K562 (cell line): ENCODE results near the gene KCNE2. TPM values are rescaled to one million over a fixed set of nuclear protein-coding genes. Genes with fewer than 3 reads are reported as not detected.

ENCODE experiments used
- ATAC-seq: fragments of 200-7000 bp; cut with Tn5 transposase; 3 replicates; pipeline ENCODE4 v1.9.1; 2020; ENCODE audit warnings: moderate library complexity
- Bru-seq: library from RNA; stranded (reverse); fragments of 400-500 nt; gene quantifications from one replicate; lab custom pipeline; 2021; lab: Mats Ljungman, UMichigan
- BruChase-seq, 2 experiments: library from RNA; stranded (reverse); fragments of 400-500 nt; gene quantifications; one replicate each; lab custom pipeline; 2021; lab: Mats Ljungman, UMichigan
- BruUV-seq: library from RNA; stranded (reverse); fragments of 400-500 nt; replicated peaks from 2 replicates; lab custom pipeline; 2021; lab: Mats Ljungman, UMichigan
- CTCF ChIA-PET: fragments of 300-600 bp; formaldehyde crosslinking; extraction: SDS; loops from one replicate; lab custom pipeline; 2021; ENCODE audit warnings: low intra/inter-chr PET ratio; lab: Yijun Ruan, JAX
- POLR2A ChIA-PET: fragments of 300-600, 350-650 bp; sonication (Branson Sonifier 250); formaldehyde crosslinking; extraction: SDS; loops from one replicate; lab custom pipeline; 2021; ENCODE audit warnings: antibody characterized with exemption, inconsistent platforms; lab: Yijun Ruan, JAX
- DNase-seq, 4 experiments: peaks; one replicate each; pipeline versions ENCODE4 v3.0.0 to v3.0.0-alpha.2; 2011 to 2018; ENCODE audit warnings: low spot score in 3 of 4, mixed read lengths in 3 of 4; ENCODE audit errors: extremely low read depth in 1 of 4
- FAIRE-seq: peaks from 2 replicates; lab custom pipeline; 2011; peaks lifted over from hg19 to GRCh38; lab: Jason Lieb, UNC
- H2AFZ ChIP-seq: 2 replicates; pipeline ENCODE4 v1.6.0; 2011; ENCODE audit warnings: low read depth, low read length, control low read depth, inconsistent platforms
- H3K27ac ChIP-seq: fragments of 200-600 bp; 3 replicates; pipeline ENCODE4 v1.8.0; 2011; ENCODE audit warnings: low read depth, mild to moderate bottlenecking, control low read depth, inconsistent platforms, low read length, moderate library complexity, mixed read lengths; ENCODE audit errors: extremely low read depth
- H3K27me3 ChIP-seq, 2 experiments: fragments of 300-600 bp in 1 of 2; 2 replicates in 1 of 2; 3 replicates in 1 of 2; pipeline versions ENCODE4 v1.6.0 to v1.8.0; 2011; ENCODE audit warnings: inconsistent platforms in 2 of 2, low read length in 2 of 2, mild to moderate bottlenecking in 1 of 2, mixed read lengths in 1 of 2, moderate library complexity in 1 of 2; ENCODE audit not compliant: control insufficient read depth in 2 of 2, insufficient read depth in 2 of 2
- H3K36me3 ChIP-seq: fragments of 300-600 bp; 3 replicates; pipeline ENCODE4 v1.8.0; 2011; ENCODE audit warnings: mild to moderate bottlenecking, low read length, inconsistent platforms; ENCODE audit not compliant: control insufficient read depth, insufficient read depth
- H3K4me1 ChIP-seq, 2 experiments: fragments of 200-600 bp in 1 of 2; replicated peaks in 1 of 2; 2 replicates in 1 of 2; 3 replicates in 1 of 2; pipeline versions ENCODE4 v1.5.1 to v1.8.0; 2011; ENCODE audit warnings: inconsistent platforms in 2 of 2, low read length in 2 of 2, mild to moderate bottlenecking in 1 of 2, mixed read lengths in 1 of 2, moderate library complexity in 1 of 2; ENCODE audit not compliant: control insufficient read depth in 2 of 2, insufficient read depth in 2 of 2
- H3K4me2 ChIP-seq: 2 replicates; pipeline ENCODE4 v1.6.1; 2011; ENCODE audit warnings: low read length, control low read depth, inconsistent platforms, mixed read lengths; ENCODE audit not compliant: insufficient read depth
- H3K4me3 ChIP-seq: fragments of 200-600 bp; sonication (generic), shearing (Covaris generic); 2 replicates; pipeline ENCODE4 v1.5.1; 2016; ENCODE audit warnings: control low read depth, inconsistent platforms
- H3K79me2 ChIP-seq: fragments of 200-600 bp; 3 replicates; pipeline ENCODE4 v1.8.0; 2011; ENCODE audit warnings: low read length, inconsistent platforms; ENCODE audit not compliant: control insufficient read depth, insufficient read depth
- H3K9ac ChIP-seq, 2 experiments: 2 replicates each; pipeline versions ENCODE4 v1.6.0 to v1.6.1; 2011; ENCODE audit warnings: low read depth in 2 of 2, low read length in 2 of 2, control low read depth in 1 of 2, inconsistent platforms in 1 of 2, mild to moderate bottlenecking in 1 of 2, mixed read lengths in 1 of 2; ENCODE audit not compliant: insufficient read depth in 1 of 2
- H3K9me1 ChIP-seq: one replicate; pipeline ENCODE4 v1.6.0; 2011; ENCODE audit warnings: inconsistent platforms, mild to moderate bottlenecking, low read length, moderate library complexity; ENCODE audit not compliant: control insufficient read depth, insufficient read depth
- H3K9me3 ChIP-seq: replicated peaks from 2 replicates; pipeline ENCODE4 v1.5.1; 2011; ENCODE audit warnings: low read depth, low read length, inconsistent platforms; ENCODE audit not compliant: control insufficient read depth, insufficient read depth
- H4K20me1 ChIP-seq: replicated peaks from 2 replicates; pipeline ENCODE4 v1.6.1; 2011; ENCODE audit warnings: low read length, inconsistent platforms, mixed read lengths; ENCODE audit not compliant: control insufficient read depth, insufficient read depth
- HINFP ChIP-seq: fragments of 450-650 bp; conservative IDR thresholded peaks from 2 replicates; pipeline ENCODE4 v1.6.1; 2016; ENCODE audit warnings: missing genetic modification characterization, low read depth, mild to moderate bottlenecking, control low read depth, missing compliant biosample characterization
- WGBS: fragments of 100-300 bp; shearing (Covaris generic); methylation state at CpG from one replicate; pipeline ENCODE4 v1.1.6; 2016; ENCODE audit warnings: low coverage, mixed read lengths; ENCODE audit not compliant: insufficient coverage; ENCODE audit errors: missing lambda C conversion rate; 5-methylcytosine and 5-hydroxymethylcytosine counted together
- in situ Hi-C: fragments of 300-500 bp; cut with MboI; formaldehyde crosslinking; loops from 4 replicates; pipeline ENCODE4 v1.15.0; 2018; ENCODE audit warnings: inconsistent platforms, mixed read lengths
- intact Hi-C: fragments of 100-400 bp; cut with micrococcal nuclease; formaldehyde crosslinking; loops from 2 replicates; pipeline ENCODE4 v1.14.2; 2022
- long read RNA-seq, 3 experiments: library from polyadenylated mRNA in 2 of 3; library from RNA in 1 of 3; unstranded in 2 of 3; stranded (forward) in 1 of 3; transcript quantifications; one replicate each; pipeline ENCODE4 v2.0.0, GENCODE V29; 2019 to 2022
- polyA minus RNA-seq, 3 experiments: library from RNA; depleted of rRNA, polyadenylated mRNA; stranded (reverse); fragments of >200 nt; gene quantifications; 2 replicates each; pipeline ENCODE4 v1.2.3, GENCODE V29; 2011
- polyA plus RNA-seq, 8 experiments: library from polyadenylated mRNA; depleted of rRNA in 4 of 8; stranded (reverse) in 5 of 8; unstranded in 3 of 8; fragments of >200 nt; fragmentation: Nextera tagmentation in 2 of 8; fragmentation: Illumina TruSeq in 1 of 8; extraction: Ambion mirVana in 2 of 8; extraction: Trizol in 1 of 8; gene quantifications; 2 replicates each; pipeline versions ENCODE4 v1.2.1 to v1.2.3, GENCODE V29; 2011 to 2014; ENCODE audit warnings: inconsistent platforms in 1 of 8, missing spikeins in 1 of 8
- total RNA-seq, 7 experiments: library from RNA; depleted of rRNA in 6 of 7; stranded (reverse); fragments of >200 nt in 6 of 7; fragmentation: Illumina TruSeq in 2 of 7; extraction: Trizol in 2 of 7; gene quantifications; 2 replicates each; pipeline versions ENCODE4 v1.2.1 to v1.2.3, GENCODE V29; 2011 to 2021; ENCODE audit warnings: low replicate concordance in 1 of 7

Gene KCNE2
- not detected in 2 replicates for total RNA-seq (2011; cell fraction: chromatin; rRNA removed; ENCODE audit: low replicate concordance)
- total RNA-seq (2011; cell fraction: nucleolus; rRNA removed), result not detected in 2 replicates
- not detected in 2 replicates for total RNA-seq (2011; cell fraction: nucleoplasm; rRNA removed)
- total RNA-seq (2014; rRNA removed) (not detected in 2 replicates), total RNA-seq (2014; rRNA removed; fragmentation: Illumina TruSeq; extraction: Trizol) (not detected in 2 replicates), total RNA-seq (2015; rRNA removed; fragmentation: Illumina TruSeq; extraction: Trizol) (not detected in 2 replicates), total RNA-seq (2021) (not detected in 2 replicates), polyA plus RNA-seq (2011; rRNA removed) (not detected in 2 replicates), polyA plus RNA-seq (2014; fragmentation: Illumina TruSeq; extraction: Trizol) (not detected in 2 replicates), polyA plus RNA-seq (2014; fragmentation: Nextera tagmentation; extraction: Ambion mirVana) (not detected), polyA plus RNA-seq (2014; rRNA removed) (not detected in 2 replicates), polyA minus RNA-seq (2011; rRNA and poly(A)+ RNA removed) (not detected in 2 replicates), Bru-seq, nascent RNA (percentile 10 among the genes with signal in this experiment), BruChase-seq, experiment 1, labeled RNA remaining after a 2-hour chase (not detected), BruChase-seq, experiment 2, labeled RNA remaining after a 6-hour chase (not detected)
- not detected in 2 replicates for polyA plus RNA-seq (2011; cell fraction: cytosol; rRNA removed)
- polyA plus RNA-seq (2011; cell fraction: nucleus; rRNA removed), result not detected in 2 replicates
- not detected in 2 replicates for polyA plus RNA-seq (2012)
- not detected in 2 replicates for polyA minus RNA-seq (2011; cell fraction: cytosol; rRNA and poly(A)+ RNA removed)
- not detected in 2 replicates for polyA minus RNA-seq (2011; cell fraction: nucleus; rRNA and poly(A)+ RNA removed)
- long read RNA-seq, experiment 1, result 0 reads
- long read RNA-seq, experiment 2, result 0 reads
- long read RNA-seq, experiment 3, result 0 reads

- DNase-seq, result no peak
- no peaks in the 10 kb centered on the region for H3K9me3 ChIP-seq
- intact Hi-C loops, result no loop called here
- H3K4me1 ChIP-seq, result peaks cover 0 to 2% of the 10 kb centered on the region in 2 experiments; a peak in 2 of 5 replicates
- ATAC-seq, result no peak
- no peaks in the 10 kb centered on the region for H3K79me2 ChIP-seq
- no peak within 1 kb of the TSS for H3K4me3 ChIP-seq
- H3K9ac ChIP-seq, result no peak within 1 kb of the TSS
- no peaks in the 10 kb centered on the region for H3K9me1 ChIP-seq
- 27% methylated on average over 3 of the region's 3 CpGs for WGBS
- no peak for TF ChIP-seq HINFP (tag)
- BruUV-seq, result no TSS peak
- no peak for FAIRE-seq
- in situ Hi-C loops, result no loop called here
- peak within 1 kb of the TSS; percentile 13; the same call in 1 of the 2 replicates for H2AFZ ChIP-seq
- no peak within 1 kb of the TSS for H3K4me2 ChIP-seq
- no peak within 1 kb of the TSS for H3K27ac ChIP-seq
- H3K27me3 ChIP-seq, result peaks cover under 1 to 6% of the 10 kb centered on the region in 2 experiments; a peak in 3 of 5 replicates
- ChIA-PET POLR2A (no interaction called here), CTCF (interaction anchor here (0.6 kb wide), 1 partner anchor 255 kb away, joined by 4 read pairs; no protein-coding TSS in a partner anchor)
- H3K36me3 ChIP-seq, result no peaks in the 10 kb centered on the region
- no peaks in the 10 kb centered on the region for H4K20me1 ChIP-seq
Measured at GRCh38 chr21:34363733-34364132, at the start of gene KCNE2. TSS of gene KCNE2 (plus strand) at chr21:34364006. CDS start at chr21:34370479, 6,473 bp downstream.
